ENCODE data around the gene RSAD2.
"Not testable (repeated sequence)": the region's sequence is repeated elsewhere in the genome, so short reads cannot be mapped to it uniquely, and the experiment has no call there.

Gene RSAD2

GRCh38 chr2:6877402-6878304 is at the start of gene RSAD2:
TSS of gene RSAD2 (plus strand) at chr2:6877777. CDS start at chr2:6877801, 24 bp downstream.
- no peak within 1 kb of the TSS for H3K4me3 ChIP-seq (ENCODE audit: low read depth, low read length)

- H3K4me3 ChIP-seq (ENCODE audit: low read depth, low read length): no peak overlapping the region
Measured at GRCh38 chr2:6828299-6828584, 49.3 kb upstream of the RSAD2 start.

- no peak overlapping the region for H3K4me3 ChIP-seq (ENCODE audit: low read depth, low read length)
Measured at GRCh38 chr2:6831229-6831628, 46.3 kb upstream of the RSAD2 start.

- H3K4me3 ChIP-seq (ENCODE audit: low read depth, low read length): no peak overlapping the region
Measured at GRCh38 chr2:6832596-6833299, 44.8 kb upstream of the RSAD2 start.

GRCh38 chr2:6833300-6833604 is 44.3 kb upstream of the RSAD2 start:
- no peak overlapping the region for H3K4me3 ChIP-seq (ENCODE audit: low read depth, low read length)

- H3K4me3 ChIP-seq (ENCODE audit: low read depth, low read length): no peak overlapping the region
Measured at GRCh38 chr2:6834163-6834562, 43.4 kb upstream of the RSAD2 start.

- H3K4me3 ChIP-seq (ENCODE audit: low read depth, low read length): no peak overlapping the region
Measured at GRCh38 chr2:6835467-6835866, 42.1 kb upstream of the RSAD2 start.

- H3K4me3 ChIP-seq (ENCODE audit: low read depth, low read length): no peak overlapping the region
Measured at GRCh38 chr2:6838673-6839319, 38.8 kb upstream of the RSAD2 start.

- H3K4me3 ChIP-seq (ENCODE audit: low read depth, low read length): no peak overlapping the region
Measured at GRCh38 chr2:6841537-6842287, 35.9 kb upstream of the RSAD2 start.

- H3K4me3 ChIP-seq (ENCODE audit: low read depth, low read length): no peak overlapping the region
Measured at GRCh38 chr2:6845312-6845711, 32.3 kb upstream of the RSAD2 start.

- H3K4me3 ChIP-seq (ENCODE audit: low read depth, low read length): no peak overlapping the region
Measured at GRCh38 chr2:6845903-6846302, 31.7 kb upstream of the RSAD2 start.

- no peak overlapping the region for H3K4me3 ChIP-seq (ENCODE audit: low read depth, low read length)
Measured at GRCh38 chr2:6846540-6846939, 31.0 kb upstream of the RSAD2 start.

GRCh38 chr2:6846967-6847681 is 30.5 kb upstream of the RSAD2 start:
- H3K4me3 ChIP-seq (ENCODE audit: low read depth, low read length): no peak overlapping the region

- no peak overlapping the region for H3K4me3 ChIP-seq (ENCODE audit: low read depth, low read length)
Measured at GRCh38 chr2:6852195-6852594, 25.4 kb upstream of the RSAD2 start.

GRCh38 chr2:6854416-6854815 is 23.2 kb upstream of the RSAD2 start:
- no peak overlapping the region for H3K4me3 ChIP-seq (ENCODE audit: low read depth, low read length)

- no peak overlapping the region for H3K4me3 ChIP-seq (ENCODE audit: low read depth, low read length)
Measured at GRCh38 chr2:6855860-6856547, 21.6 kb upstream of the RSAD2 start.

- H3K4me3 ChIP-seq (ENCODE audit: low read depth, low read length): no peak overlapping the region
Measured at GRCh38 chr2:6856548-6856920, 21.0 kb upstream of the RSAD2 start.

GRCh38 chr2:6858466-6859027 is 19.0 kb upstream of the RSAD2 start:
- H3K4me3 ChIP-seq (ENCODE audit: low read depth, low read length): not testable (repeated sequence)

GRCh38 chr2:6860296-6860695 is 17.3 kb upstream of the RSAD2 start:
- H3K4me3 ChIP-seq (ENCODE audit: low read depth, low read length): no peak overlapping the region

GRCh38 chr2:6863792-6864191 is 13.8 kb upstream of the RSAD2 start:
- no peak overlapping the region for H3K4me3 ChIP-seq (ENCODE audit: low read depth, low read length)

Measured in iPS-11a (cell line).